HG03571 (cell line): ENCODE results near the gene KBTBD13.
"Not testable (repeated sequence)": the region's sequence is repeated elsewhere in the genome, so short reads cannot be mapped to it uniquely, and the experiment has no call there.

Source experiments
- ATAC-seq: cut with Tn5 transposase; IDR thresholded peaks from one replicate; pipeline ENCODE4 v1.9.1; 2021; ENCODE audit not compliant: unreplicated experiment

KBTBD13 gene

GRCh38 chr15:65068403-65068788, 8.2 kb upstream of the KBTBD13 start:
- no peak for ATAC-seq

- no peak for ATAC-seq
Observed at GRCh38 chr15:65069179-65069578, 7.4 kb upstream of the KBTBD13 start.

GRCh38 chr15:65069779-65070546, 6.6 kb upstream of the KBTBD13 start:
- no peak for ATAC-seq

GRCh38 chr15:65071381-65071811, 5.2 kb upstream of the KBTBD13 start:
- no peak for ATAC-seq

- no peak for ATAC-seq
Observed at GRCh38 chr15:65072027-65072426, 4.5 kb upstream of the KBTBD13 start.

- ATAC-seq: no peak
Observed at GRCh38 chr15:65072617-65073016, 3.9 kb upstream of the KBTBD13 start.

GRCh38 chr15:65074946-65075345, 1.6 kb upstream of the KBTBD13 start:
- not testable (repeated sequence) for ATAC-seq

- ATAC-seq: not testable (repeated sequence)
Observed at GRCh38 chr15:65075607-65076395, 745 bp upstream of the KBTBD13 start.

GRCh38 chr15:65077291-65077980, 890 bp downstream of the KBTBD13 start:
- no peak for ATAC-seq

- no peak for ATAC-seq
Observed at GRCh38 chr15:65077981-65078352, 1.4 kb downstream of the KBTBD13 start.

GRCh38 chr15:65079580-65079979, 3.0 kb downstream of the KBTBD13 start:
- no peak for ATAC-seq

GRCh38 chr15:65081270-65081669, 4.7 kb downstream of the KBTBD13 start:
- ATAC-seq: no peak

- ATAC-seq: no peak
Observed at GRCh38 chr15:65081758-65082157, 5.2 kb downstream of the KBTBD13 start.

- ATAC-seq: no peak
Observed at GRCh38 chr15:65082303-65082953, 5.9 kb downstream of the KBTBD13 start.

- no peak for ATAC-seq
Observed at GRCh38 chr15:65083262-65083701, 6.7 kb downstream of the KBTBD13 start.

- no peak for ATAC-seq
Observed at GRCh38 chr15:65084500-65085206, 8.1 kb downstream of the KBTBD13 start.

GRCh38 chr15:65085207-65085753, 8.7 kb downstream of the KBTBD13 start:
- no peak for ATAC-seq

GRCh38 chr15:65085990-65086679, 9.6 kb downstream of the KBTBD13 start:
- no peak for ATAC-seq

GRCh38 chr15:65086680-65087111, 10.2 kb downstream of the KBTBD13 start:
- ATAC-seq: no peak

GRCh38 chr15:65087411-65087810, 10.9 kb downstream of the KBTBD13 start:
- ATAC-seq: no peak
